HL-60 (cell line): Measurements from ENCODE around the gene SAMD3.

ENCODE experiments used
- DNase-seq, 2 experiments: peaks; one replicate each; pipeline ENCODE4 v3.0.0-alpha.2; 2010 to 2020; ENCODE audit warnings: low read depth in 1 of 2, low spot score in 1 of 2
- H3K27ac ChIP-seq: fragments of 250-450 bp; sonication (Bioruptor Pico); replicated peaks from 2 replicates; pipeline ENCODE4 v1.5.1; 2020; ENCODE audit warnings: mild to moderate bottlenecking, moderate library complexity
- H3K27me3 ChIP-seq: fragments of 250-450 bp; sonication (Bioruptor Pico); 2 replicates; pipeline ENCODE4 v1.5.1; 2021; ENCODE audit warnings: mild to moderate bottlenecking, moderate library complexity; ENCODE audit not compliant: insufficient read depth, poor library complexity, severe bottlenecking
- H3K4me3 ChIP-seq: replicated peaks from 2 replicates; pipeline ENCODE4 v1.5.1; 2011; ENCODE audit warnings: mild to moderate bottlenecking, control low read depth, low read length; ENCODE audit not compliant: insufficient read depth
- CTCF ChIP-seq: IDR thresholded peaks from one replicate; pipeline ENCODE4 v1.5.1; 2011; ENCODE audit warnings: low read length, control low read depth, inconsistent platforms; ENCODE audit not compliant: insufficient read depth
- GABPA ChIP-seq: IDR thresholded peaks from 2 replicates; pipeline ENCODE4 v1.6.1; 2012; ENCODE audit warnings: low read depth
- POLR2AphosphoS5 ChIP-seq: IDR thresholded peaks from 2 replicates; pipeline ENCODE4 v1.6.1; 2012; ENCODE audit warnings: low read depth
- REST ChIP-seq: IDR thresholded peaks from 2 replicates; pipeline ENCODE4 v1.6.1; 2012; ENCODE audit warnings: low read depth; ENCODE audit not compliant: insufficient replicate concordance
- SPI1 ChIP-seq: IDR thresholded peaks from 2 replicates; pipeline ENCODE4 v1.6.1; 2012; ENCODE audit warnings: low read depth, mild to moderate bottlenecking, borderline replicate concordance

The SAMD3 gene

GRCh38 chr6:130187335-130188206, 35.2 kb downstream of the SAMD3 start:
- DNase-seq: no peak
- Histone ChIP-seq H3K27me3 (no peaks in the 10 kb centered on the region), H3K4me3 (no peak overlapping the region), H3K27ac (no peak overlapping the region)
- no peak for TF ChIP-seq GABPA
- TF ChIP-seq SPI1: no peak
- TF ChIP-seq POLR2AphosphoS5: no peak
- no peak for TF ChIP-seq CTCF
- no peak for TF ChIP-seq REST

GRCh38 chr6:130185658-130186057, 37.1 kb downstream of the SAMD3 start:
- H3K27ac ChIP-seq: no peak overlapping the region
- TF ChIP-seq SPI1 (no peak), POLR2AphosphoS5 (no peak), CTCF (no peak), GABPA (no peak), REST (no peak)
- no peak for DNase-seq
- H3K4me3 ChIP-seq: no peak overlapping the region
- H3K27me3 ChIP-seq: no peaks in the 10 kb centered on the region

GRCh38 chr6:130183271-130184222, 39.2 kb downstream of the SAMD3 start:
- Histone ChIP-seq H3K27ac (no peak overlapping the region), H3K4me3 (no peak overlapping the region), H3K27me3 (no peaks in the 10 kb centered on the region)
- no peak for TF ChIP-seq REST
- TF ChIP-seq CTCF: no peak
- no peak for TF ChIP-seq SPI1
- TF ChIP-seq GABPA: no peak
- no peak for TF ChIP-seq POLR2AphosphoS5
- no peak for DNase-seq
